ENCODE data around the gene DNAJC11.
"Not testable (repeated sequence)": the region's sequence is repeated elsewhere in the genome, so short reads cannot be mapped to it uniquely, and the experiment has no call there.

Gene DNAJC11

GRCh38 chr1:6653436-6654290 is 48.0 kb downstream of the DNAJC11 start:
- no peak for DNase-seq (ENCODE audit: low read depth, low spot score)

- DNase-seq (ENCODE audit: low read depth, low spot score) = no peak
Measured at GRCh38 chr1:6652986-6653385, 48.6 kb downstream of the DNAJC11 start.

GRCh38 chr1:6651909-6652308 is 49.7 kb downstream of the DNAJC11 start:
- no peak for DNase-seq (ENCODE audit: low read depth, low spot score)

- no peak for DNase-seq (ENCODE audit: low read depth, low spot score)
Measured at GRCh38 chr1:6648556-6648955, 53.1 kb downstream of the DNAJC11 start.

GRCh38 chr1:6646499-6647148 is 55.0 kb downstream of the DNAJC11 start:
- no peak for DNase-seq (ENCODE audit: low read depth, low spot score)

- DNase-seq (ENCODE audit: low read depth, low spot score) = no peak
Measured at GRCh38 chr1:6645018-6645417, 56.6 kb downstream of the DNAJC11 start.

- not testable (repeated sequence) for DNase-seq (ENCODE audit: low read depth, low spot score)
Measured at GRCh38 chr1:6640867-6641266, 60.7 kb downstream of the DNAJC11 start.

- DNase-seq (ENCODE audit: low read depth, low spot score) = no peak
Measured at GRCh38 chr1:6638226-6638625, 63.4 kb downstream of the DNAJC11 start.

GRCh38 chr1:6637770-6638169 is 63.8 kb downstream of the DNAJC11 start:
- DNase-seq (ENCODE audit: low read depth, low spot score) = no peak

GRCh38 chr1:6636778-6637177 is 64.8 kb downstream of the DNAJC11 start:
- not testable (repeated sequence) for DNase-seq (ENCODE audit: low read depth, low spot score)

GRCh38 chr1:6635910-6636760 is 65.5 kb downstream of the DNAJC11 start:
- DNase-seq (ENCODE audit: low read depth, low spot score) = no peak

- no peak for DNase-seq (ENCODE audit: low read depth, low spot score)
Measured at GRCh38 chr1:6635161-6635909, 66.3 kb downstream of the DNAJC11 start.

GRCh38 chr1:6634371-6635052 is 67.1 kb downstream of the DNAJC11 start:
- no peak for DNase-seq (ENCODE audit: low read depth, low spot score)

- DNase-seq (ENCODE audit: low read depth, low spot score) = no peak
Measured at GRCh38 chr1:6632588-6633514, 68.8 kb downstream of the DNAJC11 start.

GRCh38 chr1:6631058-6631457 is 70.6 kb downstream of the DNAJC11 start:
- no peak for DNase-seq (ENCODE audit: low read depth, low spot score)

- no peak for DNase-seq (ENCODE audit: low read depth, low spot score)
Measured at GRCh38 chr1:6630027-6630426, 71.6 kb downstream of the DNAJC11 start.

GRCh38 chr1:6628971-6629479 is 72.6 kb downstream of the DNAJC11 start:
- DNase-seq (ENCODE audit: low read depth, low spot score) = no peak

GRCh38 chr1:6627841-6628545 is 73.6 kb downstream of the DNAJC11 start:
- no peak for DNase-seq (ENCODE audit: low read depth, low spot score)

- DNase-seq (ENCODE audit: low read depth, low spot score) = no peak
Measured at GRCh38 chr1:6627031-6627430, 74.6 kb downstream of the DNAJC11 start.
